ENCODE results near the gene MORN3. TPM values are rescaled to one million over a fixed set of nuclear protein-coding genes. Genes with fewer than 3 reads are reported as not detected.

MORN3 gene
- total and polyA plus RNA-seq, 9 of the 15 experiments (the other 6 are each of a cell fraction or from before 2014, with no cell fraction given): 0.09 to 0.27 (median 0.20) TPM

- TF ChIP-seq THAP12 (CRISPR knock-in tag; IDR thresholded peaks at IDR 0.05): no peak
- TF ChIP-seq PREB (CRISPR knock-in tag; IDR thresholded peaks at IDR 0.05): no peak
- no peak for TF ChIP-seq ZNF76 (CRISPR knock-in tag; IDR thresholded peaks at IDR 0.05; ENCODE audit: borderline replicate concordance)
- no peak for TF ChIP-seq CBX5 (IDR thresholded peaks at IDR 0.05; ENCODE audit: borderline replicate concordance, low read depth)
- no peak for TF ChIP-seq EP400 (IDR thresholded peaks at IDR 0.05)
- TF ChIP-seq NEUROD1 (IDR thresholded peaks at IDR 0.05; ENCODE audit: borderline replicate concordance, low read depth, low read length, partially characterized antibody): peak; percentile 81
- TF ChIP-seq ZNF384 (IDR thresholded peaks at IDR 0.05; ENCODE audit: low read depth, low read length): peak; percentile 70
- TF ChIP-seq PURB (CRISPR knock-in tag; IDR thresholded peaks at IDR 0.05; ENCODE audit: low read depth): no peak
- no peak for TF ChIP-seq CTCF (IDR thresholded peaks at IDR 0.05 in 2 of 3, conservative IDR thresholded peaks at IDR 0.05 in 1 of 3; ENCODE audit: insufficient read depth in 2 of 3, low read depth in 1 of 3, low read length in 3 of 3)
- no peak for TF ChIP-seq ZNF436 (CRISPR knock-in tag; IDR thresholded peaks at IDR 0.05)
- no peak for TF ChIP-seq EZH2 (IDR thresholded peaks at IDR 0.05; ENCODE audit: borderline replicate concordance, low read depth, low read length)
- TF ChIP-seq KAT7 (CRISPR knock-in tag; IDR thresholded peaks at IDR 0.05; ENCODE audit: borderline replicate concordance): no peak
- no peak for TF ChIP-seq ZBTB1 (CRISPR knock-in tag; IDR thresholded peaks at IDR 0.05; ENCODE audit: borderline replicate concordance, low read depth)
- TF ChIP-seq U2AF2 (optimal IDR thresholded peaks at IDR 0.05; ENCODE audit: low read depth, low read length): no peak
- TF ChIP-seq CBFA2T3 (IDR thresholded peaks at IDR 0.05): peak; percentile 97
- TF ChIP-seq ZNF431 (CRISPR knock-in tag; IDR thresholded peaks at IDR 0.05): no peak
- peak; percentile 38; the same call in 1 of the 2 replicates for TF ChIP-seq ZBTB2 (IDR thresholded peaks at IDR 0.05)
- TF ChIP-seq ATF3 (IDR thresholded peaks at IDR 0.05): peak; percentile 51
- TF ChIP-seq ATF3 (CRISPR knock-in tag; conservative IDR thresholded peaks at IDR 0.05): no peak
- TF ChIP-seq RHOXF2B (CRISPR knock-in tag; conservative IDR thresholded peaks at IDR 0.05): no peak
- 0 out of 2 replicates have a peak, but pooled peaks have one; percentile 38 for TF ChIP-seq CBX1 (IDR thresholded peaks at IDR 0.05; ENCODE audit: low read depth)
Measured at GRCh38 chr12:121649819-121650353, 19.6 kb downstream of the MORN3 start (continued).
